DND-41 (cell line): ENCODE results near the gene FSD2.

ENCODE experiments used
- ATAC-seq: fragments of 200-7000 bp; cut with Tn5 transposase; 3 replicates; pipeline ENCODE4 v1.9.1; 2021; ENCODE audit warnings: low read depth; ENCODE audit not compliant: insufficient read depth
- DNase-seq: peaks from one replicate; pipeline ENCODE4 v3.0.0-alpha.2; 2020
- H2AFZ ChIP-seq: 2 replicates; pipeline ENCODE4 v1.6.0; 2012; ENCODE audit warnings: low read depth, low read length
- H3K27ac ChIP-seq: 2 replicates; pipeline ENCODE4 v1.5.1; 2012; ENCODE audit warnings: low read length, inconsistent platforms
- H3K27me3 ChIP-seq: fragments of 200-600 bp; sonication (generic); 2 replicates; pipeline ENCODE4 v1.6.0; 2012; ENCODE audit warnings: low read length, mild to moderate bottlenecking, inconsistent platforms; ENCODE audit not compliant: insufficient read depth, poor library complexity
- H3K36me3 ChIP-seq: 2 replicates; pipeline ENCODE4 v1.5.1; 2012; ENCODE audit warnings: low read length, inconsistent platforms; ENCODE audit not compliant: insufficient read depth
- H3K4me1 ChIP-seq: 2 replicates; pipeline ENCODE4 v1.5.1; 2012; ENCODE audit warnings: mild to moderate bottlenecking, low read length; ENCODE audit not compliant: insufficient read depth
- H3K4me2 ChIP-seq: 2 replicates; pipeline ENCODE4 v1.6.0; 2012; ENCODE audit warnings: mild to moderate bottlenecking, moderate library complexity, low read length, inconsistent platforms; ENCODE audit not compliant: insufficient read depth
- H3K4me3 ChIP-seq, 2 experiments: fragments of 200-600 bp in 1 of 2; shearing (Covaris generic) in 1 of 2; 2 replicates each; pipeline ENCODE4 v1.5.1; 2012 to 2016; ENCODE audit warnings: inconsistent platforms in 2 of 2, low read length in 2 of 2, mild to moderate bottlenecking in 2 of 2, low read depth in 1 of 2, moderate library complexity in 1 of 2
- H3K79me2 ChIP-seq: 2 replicates; pipeline ENCODE4 v1.6.0; 2012; ENCODE audit warnings: low read length, inconsistent platforms; ENCODE audit not compliant: insufficient read depth
- H3K9ac ChIP-seq: 2 replicates; pipeline ENCODE4 v1.6.0; 2012; ENCODE audit warnings: low read depth, mild to moderate bottlenecking, inconsistent platforms, low read length, moderate library complexity
- H3K9me3 ChIP-seq: 2 replicates; pipeline ENCODE4 v1.5.1; 2012; ENCODE audit warnings: low read length, moderate library complexity, mild to moderate bottlenecking, inconsistent platforms; ENCODE audit not compliant: insufficient read depth, severe bottlenecking
- H4K20me1 ChIP-seq: 2 replicates; pipeline ENCODE4 v1.6.0; 2012; ENCODE audit warnings: low read length; ENCODE audit not compliant: insufficient read depth
- CTCF ChIP-seq: IDR thresholded peaks from 2 replicates; pipeline ENCODE4 v1.5.1; 2012; ENCODE audit warnings: borderline replicate concordance, low read length, moderate library complexity, mild to moderate bottlenecking; ENCODE audit not compliant: poor library complexity, severe bottlenecking; ENCODE audit errors: extremely low read depth
- EZH2 ChIP-seq: IDR thresholded peaks from 3 replicates; pipeline ENCODE4 v1.6.1; 2012; ENCODE audit warnings: borderline replicate concordance, low read depth, mild to moderate bottlenecking, moderate library complexity, low read length, inconsistent platforms; ENCODE audit not compliant: severe bottlenecking

FSD2 gene

GRCh38 chr15:82764740-82765139 lies 41.1 kb downstream of the FSD2 start:
- TF ChIP-seq CTCF: no peak
- TF ChIP-seq EZH2: no peak
- Histone ChIP-seq H3K79me2 (no peaks in the 10 kb centered on the region), H3K9ac (no peak overlapping the region), H2AFZ (no peak overlapping the region), H3K4me3 (no peak overlapping the region), H3K27me3 (no peaks in the 10 kb centered on the region), H3K4me2 (no peak overlapping the region), H4K20me1 (no peaks in the 10 kb centered on the region), H3K9me3 (no peaks in the 10 kb centered on the region), H3K27ac (no peak overlapping the region), H3K36me3 (peaks cover 3% of the 10 kb centered on the region; the same call in 1 of the 2 replicates), H3K4me1 (no peaks in the 10 kb centered on the region)
- ATAC-seq (no peak), DNase-seq (no peak)

DNA sequence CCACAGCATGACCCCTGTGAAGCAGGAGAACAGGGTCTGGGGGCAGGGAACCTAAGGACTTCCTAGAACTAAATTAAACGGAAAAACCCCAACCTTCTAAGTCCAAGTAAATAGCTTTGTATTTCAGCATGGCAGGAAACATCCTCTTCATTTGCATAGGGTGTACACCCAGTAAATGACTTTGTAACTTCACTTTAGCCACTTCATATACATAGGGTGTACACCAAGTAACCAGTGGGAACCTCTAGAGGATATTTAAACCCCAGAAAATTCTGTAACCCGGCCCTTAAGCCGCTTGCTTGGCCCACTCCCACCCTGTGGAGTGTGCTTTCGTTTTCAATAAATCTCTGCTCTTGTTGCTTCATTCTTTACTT lies 41.8 kb downstream of the FSD2 start:
- Histone ChIP-seq H3K9me3 (no peaks in the 10 kb centered on the region), H3K79me2 (no peaks in the 10 kb centered on the region), H4K20me1 (no peaks in the 10 kb centered on the region), H3K4me2 (no peak overlapping the region), H3K4me1 (no peaks in the 10 kb centered on the region), H3K4me3 (no peak overlapping the region), H3K27me3 (no peaks in the 10 kb centered on the region), H3K36me3 (peaks cover 3% of the 10 kb centered on the region; the same call in 1 of the 2 replicates), H3K9ac (no peak overlapping the region), H3K27ac (no peak overlapping the region), H2AFZ (no peak overlapping the region)
- DNase-seq (no peak), ATAC-seq (no peak)
- TF ChIP-seq CTCF: no peak
- no peak for TF ChIP-seq EZH2

- TF ChIP-seq CTCF: no peak
- no peak for TF ChIP-seq EZH2
- H3K79me2 ChIP-seq: no peaks in the 10 kb centered on the region
- H3K27ac ChIP-seq: no peak overlapping the region
- H3K27me3 ChIP-seq: no peaks in the 10 kb centered on the region
- no peaks in the 10 kb centered on the region for H3K9me3 ChIP-seq
- no peaks in the 10 kb centered on the region for H3K4me1 ChIP-seq
- no peak overlapping the region for H2AFZ ChIP-seq
- no peak overlapping the region for H3K4me2 ChIP-seq
- no peak overlapping the region for H3K4me3 ChIP-seq
- H4K20me1 ChIP-seq: no peaks in the 10 kb centered on the region; the same call in 1 of the 2 replicates
- no peak overlapping the region for H3K9ac ChIP-seq
- H3K36me3 ChIP-seq: peaks cover 8% of the 10 kb centered on the region; the same call in 1 of the 2 replicates
- no peak for DNase-seq
- ATAC-seq: no peak
These were observed 42.3 kb downstream of the FSD2 start for GRCh38 chr15:82763361-82764116.
